Epidermal melanocyte (primary cell): Measurements from ENCODE around the gene GABRG2.

ENCODE experiments used
- DNase-seq: peaks from one replicate; pipeline ENCODE4 v3.0.0; 2011; ENCODE audit warnings: low spot score; ENCODE audit not compliant: insufficient read length

The GABRG2 gene

DNA sequence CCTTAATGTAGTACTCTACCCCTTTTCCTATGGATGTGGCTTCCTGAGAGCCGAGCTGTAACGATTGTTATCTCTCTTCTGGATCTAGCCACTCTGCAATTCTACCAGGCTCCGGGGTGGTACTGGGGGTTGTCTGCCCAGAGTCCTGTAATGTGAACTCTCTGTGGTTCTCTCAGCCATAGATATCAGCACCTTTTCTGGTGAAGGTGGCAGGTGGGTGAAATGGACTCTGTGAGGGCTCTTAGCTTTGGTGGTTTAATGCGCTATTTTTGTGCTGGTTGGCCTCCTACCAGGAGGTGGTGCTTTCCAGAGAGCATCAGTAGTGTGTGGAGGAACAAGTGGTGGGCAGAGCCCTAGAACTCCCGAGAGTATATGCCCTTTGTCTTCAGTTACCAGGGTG, 122.1 kb downstream of the GABRG2 start:
- no peak for DNase-seq

DNA sequence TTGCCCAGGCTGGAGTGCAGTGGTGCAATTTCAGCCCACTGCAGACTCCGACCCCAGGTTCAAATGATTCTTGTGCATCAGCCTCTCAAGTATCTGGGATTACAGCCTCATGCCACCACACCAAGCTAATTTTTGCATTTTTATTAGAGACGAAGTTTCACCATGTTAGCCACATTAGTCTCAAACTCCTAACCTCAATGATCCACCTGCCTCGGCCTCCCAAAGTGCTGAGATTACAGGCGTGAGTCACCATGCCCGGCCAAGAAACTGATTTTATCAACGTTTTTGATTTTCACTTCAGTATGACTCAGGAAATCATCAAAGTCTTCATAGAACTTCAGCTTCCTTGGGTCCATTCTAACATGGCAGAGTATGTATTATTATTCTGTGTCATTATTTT, 125.4 kb downstream of the GABRG2 start:
- DNase-seq = no peak

DNA sequence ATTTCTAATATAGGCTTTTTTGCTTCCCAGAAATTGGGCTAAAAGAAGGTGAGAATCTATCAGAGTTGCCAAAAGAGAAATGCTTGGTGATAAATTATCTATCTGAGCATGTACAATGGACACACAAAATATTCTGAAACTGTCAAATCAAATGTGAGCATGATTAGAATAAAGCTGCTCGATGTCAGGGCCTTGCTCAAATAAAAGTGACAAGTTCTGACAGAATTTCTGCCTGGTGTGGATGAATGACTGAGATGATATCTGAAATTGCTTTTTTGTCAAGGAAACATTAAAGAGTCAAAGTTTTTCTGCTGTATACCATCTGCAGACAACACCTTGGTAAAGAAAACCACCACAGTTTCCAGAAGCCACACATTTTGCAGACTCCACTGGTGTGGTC, 128.8 kb downstream of the GABRG2 start:
- DNase-seq = no peak

DNA sequence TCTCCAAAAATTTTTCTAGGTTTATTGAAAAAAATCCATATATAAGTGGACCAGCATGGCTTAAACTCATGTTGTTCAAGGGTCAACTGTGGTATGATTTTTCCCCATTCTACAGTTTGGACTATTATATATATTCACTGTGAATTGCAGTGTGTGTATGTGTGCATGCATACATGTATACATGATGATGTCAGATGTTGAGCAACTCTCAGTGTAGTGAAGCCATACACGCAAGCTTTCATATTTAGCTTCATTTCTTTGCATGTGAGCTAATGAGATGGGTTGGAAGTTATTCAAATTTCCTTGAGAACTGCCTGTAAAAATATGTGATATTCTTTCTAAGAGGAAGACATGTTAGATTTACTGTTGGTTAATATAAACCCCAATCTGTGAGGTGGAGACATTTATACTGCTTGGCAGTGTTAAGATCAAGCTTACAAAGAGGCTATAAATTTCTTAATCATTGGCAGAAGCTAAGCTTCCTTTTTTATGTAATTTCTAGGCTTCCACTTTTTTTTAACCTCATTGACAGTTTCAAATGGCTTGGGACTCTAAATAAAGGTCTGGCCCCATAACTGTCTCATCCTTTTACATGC, 134.8 kb downstream of the GABRG2 start:
- no peak for DNase-seq
